ENCODE measurements around the gene ATG4C.

ATG4C gene

GRCh38 chr1:62905872-62906271 is 121.9 kb downstream of the ATG4C start:
- DNase-seq = no peak

- no peak for DNase-seq
Measured at GRCh38 chr1:62906428-62906886, 122.5 kb downstream of the ATG4C start.

DNA sequence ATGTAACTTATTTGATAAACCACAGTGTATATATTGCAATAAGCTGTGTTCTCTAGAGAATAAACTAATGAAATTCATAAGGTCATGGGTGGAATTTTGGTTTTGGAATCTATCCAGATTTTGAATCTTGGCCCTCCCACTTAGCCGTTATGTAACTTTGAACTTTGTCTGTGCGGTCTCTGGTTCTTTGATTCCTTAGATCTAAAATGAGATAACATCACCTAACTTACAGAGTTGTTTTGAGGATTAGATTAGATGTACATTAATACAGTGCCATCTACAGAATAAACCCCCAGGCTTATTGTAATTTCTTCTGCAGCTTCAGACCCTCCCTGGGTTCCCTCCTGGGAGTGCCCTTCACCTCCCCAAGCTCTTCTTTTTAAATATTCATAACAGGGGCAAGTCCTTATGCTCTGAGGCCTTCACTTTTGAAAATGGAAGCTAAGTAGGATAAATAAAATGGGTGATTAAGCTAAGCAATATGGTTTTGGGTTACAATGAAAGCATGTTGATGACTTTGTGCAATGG is 124.3 kb downstream of the ATG4C start:
- no peak for DNase-seq

GRCh38 chr1:62912028-62912638 is 128.2 kb downstream of the ATG4C start:
- no peak for DNase-seq

Measured in stimulated activated CD4-positive, alpha-beta T cell treated with anti-CD3 and anti-CD28 coated beads, Interleukin-4, amount 100 ng/mL, for 24 hours (primary cell).